GM18519 (cell line): ENCODE measurements around the gene SMO.
"Not testable (repeated sequence)": the region's sequence is repeated elsewhere in the genome, so short reads cannot be mapped to it uniquely, and the experiment has no call there.

Experiments used
- ATAC-seq: cut with Tn5 transposase; IDR thresholded peaks from one replicate; pipeline ENCODE4 v1.9.1; 2021; ENCODE audit warnings: mild to moderate bottlenecking, moderate library complexity; ENCODE audit not compliant: unreplicated experiment, low FRiP score

Gene SMO

DNA sequence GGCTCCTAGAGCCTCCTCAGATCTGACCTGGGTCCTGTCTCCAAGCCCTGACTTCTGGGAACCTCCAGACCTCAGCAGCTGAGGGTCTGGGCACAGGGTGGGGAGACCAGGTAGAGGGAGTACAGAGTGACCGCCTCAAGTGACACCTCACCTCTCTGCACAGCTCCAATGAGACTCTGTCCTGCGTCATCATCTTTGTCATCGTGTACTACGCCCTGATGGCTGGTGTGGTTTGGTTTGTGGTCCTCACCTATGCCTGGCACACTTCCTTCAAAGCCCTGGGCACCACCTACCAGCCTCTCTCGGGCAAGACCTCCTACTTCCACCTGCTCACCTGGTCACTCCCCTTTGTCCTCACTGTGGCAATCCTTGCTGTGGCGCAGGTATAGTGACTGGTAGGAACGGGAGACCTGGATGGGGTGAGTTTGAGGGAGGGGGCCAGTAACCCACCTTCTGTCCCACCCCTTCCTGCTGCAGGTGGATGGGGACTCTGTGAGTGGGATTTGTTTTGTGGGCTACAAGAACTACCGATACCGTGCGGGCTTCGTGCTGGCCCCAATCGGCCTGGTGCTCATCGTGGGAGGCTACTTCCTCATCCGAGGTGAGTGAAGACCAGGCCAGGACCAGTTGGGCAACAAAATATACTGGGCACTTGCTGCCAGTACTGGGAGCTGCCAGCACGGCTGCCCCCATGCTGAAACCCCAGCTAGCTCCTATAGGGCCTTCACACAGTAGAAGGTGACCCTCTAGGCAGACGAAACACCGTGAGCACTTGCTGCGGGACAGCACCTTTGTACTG is 17.8 kb downstream of the SMO start:
- ATAC-seq, result no peak

DNA sequence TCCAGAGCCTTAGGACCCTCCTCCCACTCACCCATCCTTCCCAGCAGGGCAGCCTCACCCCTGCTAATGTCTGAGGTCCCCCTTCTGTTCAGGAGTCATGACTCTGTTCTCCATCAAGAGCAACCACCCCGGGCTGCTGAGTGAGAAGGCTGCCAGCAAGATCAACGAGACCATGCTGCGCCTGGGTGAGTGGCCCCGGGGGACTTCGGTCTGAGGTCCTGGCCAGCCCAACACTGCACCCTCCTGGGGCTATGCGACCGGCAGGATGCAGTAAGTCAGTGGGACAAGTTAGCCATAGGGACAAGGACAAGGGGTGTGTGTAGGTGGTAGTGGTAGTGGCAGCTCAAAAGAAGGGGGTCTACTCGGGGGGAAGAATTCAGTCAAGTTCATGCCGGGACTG is 20.2 kb downstream of the SMO start:
- no peak for ATAC-seq

DNA sequence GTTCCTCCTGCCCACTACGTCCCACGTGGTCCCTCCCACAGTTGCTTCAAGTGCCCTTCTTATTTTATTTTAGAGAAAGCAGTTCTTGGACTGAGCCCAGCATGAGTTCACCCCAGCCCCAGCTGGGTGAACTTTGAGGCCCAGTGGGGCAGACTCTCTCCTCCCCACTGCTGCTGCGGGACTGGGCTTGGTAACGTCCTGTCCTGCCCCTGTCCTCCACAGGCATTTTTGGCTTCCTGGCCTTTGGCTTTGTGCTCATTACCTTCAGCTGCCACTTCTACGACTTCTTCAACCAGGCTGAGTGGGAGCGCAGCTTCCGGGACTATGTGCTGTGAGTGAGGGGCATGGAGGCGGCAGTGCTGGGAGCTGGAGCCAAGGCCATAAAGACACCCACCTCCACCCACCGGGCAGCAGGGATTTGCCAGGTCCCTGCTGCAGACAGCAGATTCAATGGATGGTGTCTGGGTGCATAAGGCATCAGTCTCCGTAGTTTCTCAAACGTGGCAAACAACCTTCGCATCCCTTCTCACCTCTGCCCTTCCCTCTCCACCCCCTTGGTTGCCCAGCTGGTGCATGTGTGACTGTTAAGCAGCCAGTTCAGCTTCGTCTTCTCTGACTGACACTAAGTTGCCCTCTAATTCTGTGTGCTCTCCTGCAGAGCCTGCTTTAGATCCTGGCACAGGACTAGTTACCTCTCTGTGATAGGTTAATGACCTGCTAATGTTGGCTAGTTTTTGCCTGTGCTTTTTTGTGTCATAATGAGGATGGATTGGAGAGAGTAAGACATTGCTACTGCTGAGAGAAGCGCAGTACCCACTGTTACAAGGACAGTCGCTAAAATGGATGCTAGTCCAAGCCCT is 20.9 kb downstream of the SMO start:
- no peak for ATAC-seq

DNA sequence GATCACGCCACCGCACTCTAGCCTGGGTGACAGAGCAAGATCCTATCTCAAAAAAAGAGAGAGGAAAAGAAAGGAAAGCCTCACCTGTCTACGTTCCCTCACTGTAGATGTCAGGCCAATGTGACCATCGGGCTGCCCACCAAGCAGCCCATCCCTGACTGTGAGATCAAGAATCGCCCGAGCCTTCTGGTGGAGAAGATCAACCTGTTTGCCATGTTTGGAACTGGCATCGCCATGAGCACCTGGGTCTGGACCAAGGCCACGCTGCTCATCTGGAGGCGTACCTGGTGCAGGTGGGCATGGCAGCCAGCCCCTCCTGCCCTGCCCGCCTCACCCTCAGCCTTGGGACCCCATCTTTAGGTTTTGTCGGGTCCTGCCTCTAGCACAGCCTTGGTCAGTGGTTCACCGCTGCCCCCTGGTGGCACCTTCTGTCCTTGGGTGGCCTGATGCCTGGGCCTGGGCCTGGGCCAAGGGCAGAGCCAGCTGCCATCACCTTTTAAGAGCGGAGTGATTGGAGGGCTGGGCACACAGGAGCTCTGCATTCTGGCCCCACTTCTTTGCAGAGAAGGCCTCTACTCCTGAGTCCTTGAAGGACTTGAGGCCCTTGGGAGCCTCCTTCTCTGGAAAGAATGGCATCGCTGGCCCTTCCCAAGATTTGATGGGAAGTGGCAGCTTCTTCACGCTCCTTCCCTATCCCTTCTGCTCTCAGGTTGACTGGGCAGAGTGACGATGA is 22.0 kb downstream of the SMO start:
- no peak for ATAC-seq

DNA sequence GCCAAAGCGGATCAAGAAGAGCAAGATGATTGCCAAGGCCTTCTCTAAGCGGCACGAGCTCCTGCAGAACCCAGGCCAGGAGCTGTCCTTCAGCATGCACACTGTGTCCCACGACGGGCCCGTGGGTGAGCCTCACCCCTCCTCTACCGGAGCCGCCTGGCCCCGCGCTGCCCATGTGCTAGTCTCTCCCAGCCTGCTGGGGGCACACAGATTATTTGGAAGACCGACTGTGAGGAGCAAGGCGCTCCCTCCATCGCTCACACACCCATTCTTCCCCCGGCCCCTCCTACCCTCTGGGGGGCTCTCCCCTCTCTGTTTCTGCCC is 22.5 kb downstream of the SMO start:
- ATAC-seq, result no peak

DNA sequence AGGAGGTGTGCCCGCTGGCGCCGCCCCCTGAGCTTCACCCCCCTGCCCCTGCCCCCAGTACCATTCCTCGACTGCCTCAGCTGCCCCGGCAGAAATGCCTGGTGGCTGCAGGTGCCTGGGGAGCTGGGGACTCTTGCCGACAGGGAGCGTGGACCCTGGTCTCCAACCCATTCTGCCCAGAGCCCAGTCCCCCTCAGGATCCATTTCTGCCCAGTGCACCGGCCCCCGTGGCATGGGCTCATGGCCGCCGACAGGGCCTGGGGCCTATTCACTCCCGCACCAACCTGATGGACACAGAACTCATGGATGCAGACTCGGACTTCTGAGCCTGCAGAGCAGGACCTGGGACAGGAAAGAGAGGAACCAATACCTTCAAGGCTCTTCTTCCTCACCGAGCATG is 23.7 kb downstream of the SMO start:
- no peak for ATAC-seq

DNA sequence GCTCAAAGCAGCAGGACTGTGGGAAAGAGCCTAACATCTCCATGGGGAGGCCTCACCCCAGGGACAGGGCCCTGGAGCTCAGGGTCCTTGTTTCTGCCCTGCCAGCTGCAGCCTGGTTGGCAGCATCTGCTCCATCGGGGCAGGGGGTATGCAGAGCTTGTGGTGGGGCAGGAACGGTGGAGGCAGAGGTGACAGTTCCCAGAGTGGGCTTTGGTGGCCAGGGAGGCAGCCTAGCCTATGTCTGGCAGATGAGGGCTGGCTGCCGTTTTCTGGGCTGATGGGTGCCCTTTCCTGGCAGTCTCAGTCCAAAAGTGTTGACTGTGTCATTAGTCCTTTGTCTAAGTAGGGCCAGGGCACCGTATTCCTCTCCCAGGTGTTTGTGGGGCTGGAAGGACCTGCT is 24.2 kb downstream of the SMO start:
- no peak for ATAC-seq

DNA sequence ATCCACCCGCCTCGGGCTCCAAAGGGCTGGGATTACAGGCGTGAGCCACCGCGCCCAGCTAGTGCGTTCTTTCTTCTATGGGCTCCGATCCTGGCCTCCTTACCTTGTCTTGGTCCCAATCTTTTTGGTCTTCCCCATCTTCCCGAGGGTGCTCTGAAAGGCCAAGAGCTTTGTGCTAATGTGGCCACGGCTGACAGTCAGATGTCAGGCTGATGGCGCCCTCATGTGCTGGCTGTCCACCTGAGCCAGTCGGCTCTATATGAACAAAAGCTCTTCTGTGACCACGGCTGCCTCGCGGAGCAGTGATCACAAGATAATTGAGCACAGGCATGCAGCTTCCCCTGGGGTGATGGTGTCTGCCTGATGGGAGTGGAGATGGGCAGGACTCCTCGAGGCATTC is 25.4 kb downstream of the SMO start:
- no peak for ATAC-seq

DNA sequence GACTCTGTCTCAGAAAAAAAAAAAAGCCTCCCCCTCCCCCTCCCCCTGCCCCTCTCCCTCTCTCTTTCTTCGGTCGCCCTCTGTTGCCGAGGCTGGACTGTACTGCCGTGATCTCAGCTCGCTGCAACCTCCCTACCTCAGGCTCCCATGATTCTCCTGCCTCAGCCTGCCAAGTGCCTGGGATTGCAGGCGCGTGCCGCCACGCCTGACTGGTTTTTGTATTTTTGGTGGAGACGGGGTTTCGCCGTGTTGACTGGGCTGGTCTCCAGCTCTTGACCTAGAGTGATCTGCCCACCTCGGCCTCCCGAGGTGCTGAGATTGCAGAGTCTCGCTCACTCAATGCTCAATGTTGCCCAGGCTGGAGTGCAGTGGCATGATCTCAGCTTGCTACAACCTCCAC is 27.3 kb downstream of the SMO start:
- not testable (repeated sequence) for ATAC-seq

DNA sequence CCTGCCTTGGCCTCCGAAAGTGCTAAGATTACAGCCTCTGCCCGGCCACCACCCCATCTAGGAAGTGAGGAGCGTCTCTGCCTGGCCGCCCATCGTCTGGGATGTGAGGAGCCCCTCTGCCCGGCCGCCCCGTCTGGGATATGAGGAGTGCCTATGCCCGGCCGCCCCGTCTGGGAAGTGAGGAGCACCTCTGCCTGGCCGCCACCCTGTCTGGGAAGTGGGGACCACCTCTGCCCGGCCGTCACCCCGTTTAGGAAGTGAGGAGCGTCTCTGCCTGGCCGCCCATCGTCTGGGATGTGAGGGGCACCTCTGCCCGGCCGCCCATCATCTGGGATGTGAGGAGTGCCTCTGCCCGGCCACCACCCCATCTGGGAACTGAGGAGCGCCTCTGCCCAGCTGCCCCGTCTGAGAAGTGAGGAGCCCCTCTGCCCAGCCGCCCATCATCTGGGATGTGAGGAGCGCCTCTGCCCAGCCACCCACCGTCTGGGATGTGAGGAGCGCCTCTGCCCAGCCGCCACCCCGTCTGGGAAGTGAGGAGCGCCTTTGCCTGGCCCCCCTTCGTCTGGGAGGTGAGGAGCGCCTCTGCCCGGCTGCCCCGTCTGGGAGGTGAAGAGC is 27.8 kb downstream of the SMO start:
- not testable (repeated sequence) for ATAC-seq

DNA sequence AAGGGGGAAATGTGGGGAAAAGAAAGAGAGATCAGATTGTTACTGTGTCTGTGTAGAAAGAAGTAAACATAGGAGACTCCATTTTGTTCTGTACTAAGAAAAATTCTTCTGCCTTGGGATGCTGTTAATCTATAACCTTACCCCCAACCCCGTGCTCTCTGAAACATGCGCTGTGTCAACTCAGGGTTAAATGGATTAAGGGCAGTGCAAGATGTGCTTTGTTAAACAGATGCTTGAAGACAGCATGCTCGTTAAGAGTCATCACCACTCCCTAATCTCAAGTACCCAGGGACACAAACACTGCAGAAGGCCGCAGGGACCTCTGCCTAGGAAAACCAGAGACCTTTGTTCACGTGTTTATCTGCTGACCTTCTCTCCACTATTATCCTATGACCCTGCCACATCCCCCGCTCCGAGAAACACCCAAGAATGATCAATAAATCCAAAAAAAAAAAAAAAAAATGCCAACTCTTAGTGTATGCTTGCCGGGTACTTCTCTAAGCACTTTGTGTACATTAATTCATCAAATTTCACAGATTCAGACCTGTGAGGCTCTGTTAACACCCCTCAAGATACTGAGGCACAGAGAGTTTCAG is 28.5 kb downstream of the SMO start:
- not testable (repeated sequence) for ATAC-seq

DNA sequence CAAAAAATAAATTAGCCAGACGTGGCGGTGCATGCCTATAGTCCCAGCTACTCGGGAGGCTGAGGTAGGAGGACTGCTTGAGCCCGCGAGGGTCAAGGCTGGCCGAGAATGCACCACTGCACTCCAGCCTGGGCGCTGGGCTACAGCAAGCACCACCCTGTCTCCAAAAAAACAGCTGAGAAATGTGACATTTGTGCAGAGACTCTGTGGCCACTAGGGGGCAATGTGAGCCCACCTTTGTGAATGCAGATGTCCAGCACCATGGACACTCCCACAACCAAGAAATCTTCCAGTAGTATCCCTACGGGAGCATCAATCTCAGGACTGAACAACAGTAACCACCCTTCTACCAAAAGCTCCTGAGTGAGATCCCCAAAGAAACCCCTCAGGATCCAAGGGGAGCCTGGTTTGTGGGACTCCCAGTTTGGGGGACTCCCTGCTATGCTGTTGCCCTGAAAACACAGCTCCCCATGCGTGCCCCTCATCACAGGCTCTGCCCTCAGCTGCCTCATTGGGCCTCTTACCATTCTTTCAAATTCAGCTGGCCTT is 30.2 kb downstream of the SMO start:
- ATAC-seq, result no peak

DNA sequence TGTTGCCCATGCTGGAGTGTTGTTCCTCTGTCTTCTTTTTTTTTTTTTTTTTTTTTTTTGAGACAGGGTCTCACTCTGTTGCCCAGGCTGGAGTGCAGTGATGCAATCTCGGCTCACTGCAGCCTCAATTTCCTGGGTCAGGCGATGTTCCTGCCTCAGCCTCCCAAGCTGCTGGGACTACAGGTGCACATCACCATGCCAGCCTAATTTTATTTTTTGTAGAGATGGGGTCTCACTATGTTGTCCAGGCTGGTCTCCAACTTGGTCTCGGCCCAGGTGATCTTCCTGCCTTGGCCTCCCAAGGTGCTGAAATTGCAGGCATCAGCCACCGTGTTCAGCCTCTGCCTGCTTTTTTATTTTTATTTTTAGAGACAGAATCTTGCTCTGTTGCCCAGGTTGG is 30.7 kb downstream of the SMO start:
- ATAC-seq, result not testable (repeated sequence)

DNA sequence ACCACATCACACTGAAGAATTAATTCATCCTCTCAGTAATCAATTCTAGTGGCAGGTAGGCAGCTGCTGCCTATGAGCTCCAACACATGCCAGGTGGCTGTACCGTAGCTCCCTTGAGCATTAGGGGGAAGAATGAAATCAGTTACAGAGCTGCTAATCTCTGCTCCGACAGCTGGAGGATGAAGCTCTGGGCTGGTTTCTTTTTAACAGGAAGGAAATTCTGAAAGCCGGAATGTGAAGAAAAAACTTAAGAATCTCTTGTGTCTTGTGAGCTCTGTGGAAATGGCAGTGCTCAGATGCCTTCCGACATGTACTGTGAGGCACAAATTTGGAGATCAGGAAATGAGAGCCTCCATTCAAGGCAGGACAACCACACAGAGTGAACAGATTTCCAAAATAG is 33.6 kb downstream of the SMO start:
- no peak for ATAC-seq

DNA sequence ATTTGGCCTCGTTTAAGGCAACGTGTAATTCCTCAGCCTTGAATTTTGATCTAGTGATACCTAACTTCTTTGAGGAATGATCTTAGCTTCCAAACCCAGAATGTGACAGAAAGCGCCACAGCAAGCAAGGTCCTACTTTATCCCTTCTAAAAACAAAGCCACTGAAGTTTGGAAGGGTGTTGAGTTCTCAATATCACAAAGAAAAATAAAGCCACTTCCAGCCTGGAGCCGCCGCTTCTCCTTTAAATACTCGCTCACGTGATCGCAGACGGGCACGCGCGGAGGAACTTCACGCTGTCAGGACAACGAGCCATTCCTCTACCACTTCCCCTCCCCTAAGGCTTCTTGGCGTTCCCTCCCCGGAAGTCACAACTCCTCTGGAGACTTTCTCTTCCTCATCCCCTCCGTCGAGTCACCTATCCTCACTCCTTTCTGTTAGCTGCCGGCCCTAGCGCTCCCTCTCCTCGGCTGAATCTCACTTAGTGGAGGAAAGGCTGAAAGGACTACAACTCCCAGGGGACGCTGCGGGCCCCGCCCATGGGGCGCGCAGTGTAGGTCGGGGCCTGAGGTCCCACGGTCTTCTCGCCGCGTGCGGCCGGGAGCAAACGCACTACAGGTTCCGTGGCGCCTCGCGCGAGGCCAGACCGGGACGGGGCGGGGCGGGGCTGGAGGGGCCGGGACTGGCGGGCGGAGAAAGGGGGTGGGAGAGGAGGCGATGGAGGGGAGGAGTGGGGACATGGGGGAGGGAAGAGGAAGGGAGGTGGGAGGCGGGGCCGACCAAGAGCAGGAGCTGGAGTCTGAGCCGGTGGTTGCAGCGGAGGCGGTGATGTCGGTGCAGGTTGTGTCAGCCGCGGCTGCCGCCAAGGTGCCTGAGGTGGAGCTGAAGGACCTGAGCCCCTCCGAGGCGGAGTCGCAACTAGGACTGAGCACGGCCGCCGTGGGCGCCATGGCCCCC is 36.1 kb downstream of the SMO start, which contains the start of gene AHCYL2:
Gene AHCYL2 (plus strand): TSS at position 780 of the 955 bp plus-strand sequence.
- ATAC-seq, result peak; percentile 90

DNA sequence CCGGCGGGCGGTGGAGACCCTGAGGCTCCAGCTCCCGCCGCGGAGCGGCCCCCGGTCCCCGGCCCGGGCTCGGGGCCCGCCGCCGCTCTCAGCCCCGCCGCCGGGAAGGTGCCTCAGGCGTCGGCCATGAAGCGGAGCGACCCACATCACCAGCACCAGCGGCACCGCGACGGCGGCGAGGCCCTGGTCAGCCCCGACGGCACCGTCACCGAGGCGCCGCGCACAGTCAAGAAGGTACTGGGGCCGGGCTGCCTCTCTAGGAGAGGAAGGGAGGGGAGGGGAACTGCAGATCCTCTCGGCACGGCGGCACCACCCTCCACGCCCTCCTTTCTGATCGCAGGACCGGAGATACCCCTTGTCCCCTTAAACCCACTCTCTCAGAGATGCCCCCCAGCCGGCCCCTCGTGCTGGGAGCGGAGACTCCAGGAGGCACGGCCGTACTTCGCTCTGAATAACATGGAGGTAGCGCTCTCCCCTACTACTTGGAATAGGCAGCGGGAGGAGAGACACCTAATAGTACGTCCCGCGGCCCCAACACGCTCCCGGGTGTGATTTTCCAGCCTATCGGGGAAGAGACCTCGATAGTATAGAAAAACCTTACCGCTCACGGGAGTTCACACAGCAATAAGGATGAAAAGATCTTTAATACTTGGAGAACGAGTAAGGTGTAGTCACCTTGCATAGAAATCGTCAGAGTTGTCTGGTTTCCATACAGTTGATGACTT is 36.9 kb downstream of the SMO start:
- peak; percentile 5 for ATAC-seq

DNA sequence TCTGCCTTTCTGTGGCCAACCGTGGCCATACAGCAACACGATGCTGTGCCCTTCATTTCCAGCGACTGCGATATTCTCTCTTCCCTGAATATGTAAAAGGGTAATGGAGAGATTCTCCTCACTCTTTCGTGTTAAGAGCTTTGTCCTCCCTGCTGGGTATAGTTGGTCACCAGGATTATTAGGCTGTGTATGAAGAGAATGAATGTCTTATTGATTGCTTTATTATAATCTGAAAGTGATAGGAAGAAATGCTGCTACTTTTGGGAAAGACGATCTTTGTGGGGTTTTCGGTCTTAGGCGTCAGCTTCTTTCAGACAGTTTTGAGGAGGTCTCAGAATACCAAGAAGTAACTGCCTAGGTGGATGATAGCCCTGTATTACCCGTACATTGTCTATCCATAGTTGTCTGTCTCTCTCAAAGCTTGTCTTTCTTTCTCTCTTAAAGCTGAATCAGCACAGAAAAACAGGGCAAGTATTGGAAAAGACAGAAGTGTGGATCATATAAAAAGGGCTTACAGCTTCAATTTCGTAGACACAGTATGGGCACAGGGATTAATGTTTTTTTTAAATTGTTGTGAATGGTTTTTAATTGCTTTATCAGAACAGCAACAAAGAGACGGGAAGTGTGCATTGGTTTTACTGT is 37.6 kb downstream of the SMO start:
- no peak for ATAC-seq
